ENCODE measurements around the gene KLHL3. TPM values are rescaled to one million over a fixed set of nuclear protein-coding genes. Genes with fewer than 3 reads are reported as not detected.

The KLHL3 gene, protein sequence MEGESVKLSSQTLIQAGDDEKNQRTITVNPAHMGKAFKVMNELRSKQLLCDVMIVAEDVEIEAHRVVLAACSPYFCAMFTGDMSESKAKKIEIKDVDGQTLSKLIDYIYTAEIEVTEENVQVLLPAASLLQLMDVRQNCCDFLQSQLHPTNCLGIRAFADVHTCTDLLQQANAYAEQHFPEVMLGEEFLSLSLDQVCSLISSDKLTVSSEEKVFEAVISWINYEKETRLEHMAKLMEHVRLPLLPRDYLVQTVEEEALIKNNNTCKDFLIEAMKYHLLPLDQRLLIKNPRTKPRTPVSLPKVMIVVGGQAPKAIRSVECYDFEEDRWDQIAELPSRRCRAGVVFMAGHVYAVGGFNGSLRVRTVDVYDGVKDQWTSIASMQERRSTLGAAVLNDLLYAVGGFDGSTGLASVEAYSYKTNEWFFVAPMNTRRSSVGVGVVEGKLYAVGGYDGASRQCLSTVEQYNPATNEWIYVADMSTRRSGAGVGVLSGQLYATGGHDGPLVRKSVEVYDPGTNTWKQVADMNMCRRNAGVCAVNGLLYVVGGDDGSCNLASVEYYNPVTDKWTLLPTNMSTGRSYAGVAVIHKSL
- total RNA-seq (2022; extraction: Qiagen RNA extraction; ENCODE audit: low read depth): 0.12 to 0.38 TPM (median 0.28 TPM) in 5 replicates

DNA sequence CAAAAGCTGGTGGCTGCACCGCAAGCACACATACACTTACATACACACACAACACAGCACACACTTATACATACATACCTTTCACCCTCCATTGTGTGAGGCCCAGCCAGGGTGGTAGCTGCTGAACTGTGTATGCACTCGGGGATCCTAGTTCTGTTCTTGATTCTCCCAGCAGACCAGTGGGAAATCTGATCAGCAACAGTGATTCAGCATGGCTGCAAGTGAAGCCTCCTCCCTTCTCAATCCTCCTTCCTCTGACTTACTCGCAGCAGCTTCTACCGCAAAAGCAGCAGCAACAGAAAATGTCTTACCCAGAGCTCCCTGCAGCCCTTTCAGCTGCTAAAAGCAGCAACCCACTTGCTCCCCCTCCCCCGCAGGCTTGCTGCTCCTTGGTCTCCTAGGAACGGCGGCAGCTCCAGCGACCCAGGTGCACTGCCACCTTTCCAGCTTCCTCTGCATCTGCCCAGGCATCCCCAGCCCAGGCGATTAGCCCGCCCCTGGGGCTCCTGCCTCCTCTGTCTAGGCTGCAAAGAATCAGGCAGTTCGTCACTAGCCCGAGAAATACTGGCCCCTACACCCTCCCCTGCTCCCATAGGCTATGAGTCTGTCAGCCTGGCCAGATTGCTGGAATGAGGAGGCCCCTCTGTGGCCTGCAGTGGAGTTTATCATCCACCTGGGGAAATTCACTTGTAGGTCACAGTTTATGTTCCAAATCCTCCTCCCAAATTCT lies at the start of gene KLHL3:
TSS of gene KLHL3 (minus strand) at position 535 of the 730 bp plus-strand sequence. CDS start at position 92, 443 bp downstream.

DNA sequence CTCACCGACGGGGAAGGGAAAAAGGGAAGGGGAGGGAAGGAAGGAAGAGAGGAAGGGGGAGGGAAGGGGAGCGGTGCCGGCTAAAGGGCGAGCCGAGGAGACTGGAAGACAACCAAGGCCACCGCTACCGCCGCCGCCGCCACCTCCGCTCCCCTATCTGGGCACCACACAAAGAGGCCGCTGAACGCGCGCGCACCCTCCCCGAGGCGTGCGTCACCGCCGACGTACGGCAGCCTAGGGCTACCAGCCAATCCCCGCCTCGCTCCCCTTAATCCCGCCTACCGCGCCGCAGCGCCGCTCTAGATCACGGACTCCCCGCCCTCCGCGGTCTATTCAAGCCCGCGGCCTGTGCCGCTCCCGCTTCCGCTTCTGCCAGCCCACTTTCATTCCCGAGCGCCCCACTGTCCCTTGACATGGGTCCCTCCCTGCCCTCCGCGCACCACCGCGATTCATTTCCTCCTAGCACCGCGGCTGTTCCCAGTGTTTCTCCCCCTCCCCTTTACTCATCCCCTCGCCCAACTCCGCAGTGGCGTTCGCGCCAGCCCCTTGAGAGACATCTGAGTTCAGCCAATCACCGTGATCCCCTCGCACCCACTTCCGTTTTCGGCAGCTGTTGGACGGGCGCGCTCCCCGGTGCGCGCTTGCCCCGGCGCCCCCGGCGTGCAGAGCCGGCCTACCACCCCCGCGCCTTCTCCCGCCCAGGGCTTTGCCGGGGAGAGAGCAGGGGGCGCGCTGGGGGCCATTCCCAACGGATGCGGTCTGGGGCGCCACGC lies 18.5 kb upstream of the KLHL3 start, which contains the start of gene HNRNPA0:
TSS of gene HNRNPA0 (minus strand) at position 176 of the 773 bp plus-strand sequence. CDS start 297 bp downstream, outside the sequence.

Other genes starting within 250 kb of the KLHL3 start
- gene SPOCK1, start 236.8 kb downstream of the KLHL3 start, total RNA-seq (2022; extraction: Qiagen RNA extraction; ENCODE audit: low read depth): 8.0 to 26.8 TPM (median 17.2 TPM) in 5 replicates
- gene HNRNPA0, start 18.3 kb upstream of the KLHL3 start, total RNA-seq (2022; extraction: Qiagen RNA extraction; ENCODE audit: low read depth): 40.0 to 56.4 TPM (median 52.1 TPM) in 5 replicates
- gene MYOT, start 131.8 kb upstream of the KLHL3 start, total RNA-seq (2022; extraction: Qiagen RNA extraction; ENCODE audit: low read depth): not detected in 5 replicates
- gene PKD2L2, start 153.4 kb upstream of the KLHL3 start, total RNA-seq (2022; extraction: Qiagen RNA extraction; ENCODE audit: low read depth): not detected in 5 replicates

Data from A549 treated with ZK216348 at 1 μM for 4 hours (cell line).